ENCODE results near the gene FBXO42. TPM values are rescaled to one million over a fixed set of nuclear protein-coding genes. Genes with fewer than 3 reads are reported as not detected.

FBXO42 gene
- total and polyA plus RNA-seq, 2 of the 13 experiments (the other 11 are each of a cell fraction or from before 2014, with no cell fraction given) = 7.6 to 17.5 TPM

GRCh38 chr1:16236511-16237342 is 115.6 kb downstream of the FBXO42 start, which contains the start of gene CPLANE2 (continued):
- TF ChIP-seq UBTF (CRISPR knock-in tag; IDR thresholded peaks at IDR 0.05) (peak; percentile 45; the same call in 1 of the 2 replicates), ZNF687 (CRISPR knock-in tag; IDR thresholded peaks at IDR 0.05) (peak; percentile 86), KIAA2018 (CRISPR knock-in tag; IDR thresholded peaks at IDR 0.05; ENCODE audit: borderline replicate concordance) (no peak), PPARG (CRISPR knock-in tag; conservative IDR thresholded peaks at IDR 0.05) (0 out of 2 replicates have a peak, but pooled peaks have one; percentile 12), KDM2A (CRISPR knock-in tag; IDR thresholded peaks at IDR 0.05; ENCODE audit: borderline replicate concordance, low read depth) (peak; percentile 26; the same call in 1 of the 2 replicates), SNAPC2 (CRISPR knock-in tag; IDR thresholded peaks at IDR 0.05) (0 out of 2 replicates have a peak, but pooled peaks have one; percentile 28), SMARCE1 (IDR thresholded peaks at IDR 0.05; ENCODE audit: borderline replicate concordance) (no peak), CREM (IDR thresholded peaks at IDR 0.05) (no peak), CREM (CRISPR knock-in tag; IDR thresholded peaks at IDR 0.05) (no peak), E2F1 (CRISPR knock-in tag; IDR thresholded peaks at IDR 0.05) (0 out of 2 replicates have a peak, but pooled peaks have one; percentile 36), ZKSCAN5 (CRISPR knock-in tag; IDR thresholded peaks at IDR 0.05) (no peak)
